ENCODE measurements around the gene ANKRD37. TPM values are rescaled to one million over a fixed set of nuclear protein-coding genes. Genes with fewer than 3 reads are reported as not detected.
A peak's percentile ranks its signal among the peaks of the same experiment; 100 is the strongest.

The ANKRD37 gene
- total RNA-seq (ENCODE audit: low replicate concordance): 12.5 and 16.3 TPM in 2 replicates

- H3K9me3 Mint-ChIP-seq: peaks cover 3% of the 10 kb centered on the region
- Histone ChIP-seq H3K79me2 (ENCODE audit: low read depth) (no peaks in the 10 kb centered on the region), H3K27ac (peak within 1 kb of the TSS; percentile 73), H3K4me2 (peak within 1 kb of the TSS; percentile 80), H3K9me3 (ENCODE audit: low read depth) (no peaks in the 10 kb centered on the region), H3K4me3 (peak within 1 kb of the TSS; percentile 44), H3F3A (ENCODE audit: low read depth) (peaks cover 38% of the 10 kb centered on the region), H3K9ac (no peak within 1 kb of the TSS), H3K36me3 (peaks cover 9% of the 10 kb centered on the region), H3K4me1 (peaks cover 12% of the 10 kb centered on the region), H4K20me1 (ENCODE audit: low read depth) (no peaks in the 10 kb centered on the region), H2AFZ (replicated peaks) (peak within 1 kb of the TSS; percentile 65), H3K27me3 (peaks cover 12% of the 10 kb centered on the region)
- DNase-seq (ENCODE audit: low spot score): no peak
- TF ChIP-seq EZH2phosphoT487 (IDR thresholded peaks at IDR 0.05) (no peak), CTCF (IDR thresholded peaks at IDR 0.05) (no peak), EZH2 (IDR thresholded peaks at IDR 0.05) (no peak)
- H3K36me3 Mint-ChIP-seq: peaks cover 7% of the 10 kb centered on the region
- H3K4me3 Mint-ChIP-seq: peak within 1 kb of the TSS; percentile 88
- peaks cover 22% of the 10 kb centered on the region for H3K4me1 Mint-ChIP-seq
- peak within 1 kb of the TSS; percentile 98 for H3K27ac Mint-ChIP-seq
- H3K27me3 Mint-ChIP-seq (ENCODE audit: insufficient read depth, low read depth): peaks cover 5% of the 10 kb centered on the region
Measured at GRCh38 chr4:185396724-185397385, at the start of gene ANKRD37. TSS of gene ANKRD37 (plus strand) at chr4:185396841. CDS start at chr4:185396924, 83 bp downstream.

GRCh38 chr4:185346975-185347601, 49.6 kb upstream of the ANKRD37 start:
- no peaks in the 10 kb centered on the region for H3K79me2 ChIP-seq (ENCODE audit: low read depth)
- no peaks in the 10 kb centered on the region for H4K20me1 ChIP-seq (ENCODE audit: low read depth)
- no peak overlapping the region for H3K4me3 ChIP-seq
- no peak overlapping the region for H3K27ac ChIP-seq
- H3K9me3 ChIP-seq (ENCODE audit: low read depth): no peaks in the 10 kb centered on the region
- no peak for DNase-seq (ENCODE audit: low spot score)
- no peak overlapping the region for H3K4me2 ChIP-seq
- H3K4me1 ChIP-seq: peaks cover 9% of the 10 kb centered on the region
- Mint-ChIP-seq H3K4me3 (no peak overlapping the region), H3K9me3 (no peaks in the 10 kb centered on the region), H3K27me3 (ENCODE audit: insufficient read depth, low read depth) (no peaks in the 10 kb centered on the region), H3K36me3 (peaks cover 40% of the 10 kb centered on the region), H3K27ac (peak overlapping the region; percentile 8), H3K4me1 (peaks cover 19% of the 10 kb centered on the region)
- H2AFZ ChIP-seq (replicated peaks): no peak overlapping the region
- no peak overlapping the region for H3K9ac ChIP-seq
- TF ChIP-seq EZH2phosphoT487 (IDR thresholded peaks at IDR 0.05) (no peak), CTCF (IDR thresholded peaks at IDR 0.05) (no peak), EZH2 (IDR thresholded peaks at IDR 0.05) (no peak)
- H3K27me3 ChIP-seq: no peaks in the 10 kb centered on the region
- peaks cover 14% of the 10 kb centered on the region for H3K36me3 ChIP-seq
- H3F3A ChIP-seq (ENCODE audit: low read depth): no peaks in the 10 kb centered on the region

GRCh38 chr4:185351691-185352090, 45.0 kb upstream of the ANKRD37 start:
- no peak for TF ChIP-seq CTCF (IDR thresholded peaks at IDR 0.05)
- no peak for TF ChIP-seq EZH2 (IDR thresholded peaks at IDR 0.05)
- no peak for TF ChIP-seq EZH2phosphoT487 (IDR thresholded peaks at IDR 0.05)
- Mint-ChIP-seq H3K36me3 (peaks cover 41% of the 10 kb centered on the region), H3K4me1 (peaks cover 19% of the 10 kb centered on the region), H3K4me3 (no peak overlapping the region), H3K27ac (no peak overlapping the region), H3K9me3 (no peaks in the 10 kb centered on the region), H3K27me3 (ENCODE audit: insufficient read depth, low read depth) (peaks cover 2% of the 10 kb centered on the region)
- DNase-seq (ENCODE audit: low spot score): no peak
- Histone ChIP-seq H3K9ac (no peak overlapping the region), H3K4me2 (no peak overlapping the region), H3K4me1 (peaks cover 9% of the 10 kb centered on the region), H3K27ac (no peak overlapping the region), H3F3A (ENCODE audit: low read depth) (no peaks in the 10 kb centered on the region), H3K36me3 (peaks cover 14% of the 10 kb centered on the region), H3K9me3 (ENCODE audit: low read depth) (no peaks in the 10 kb centered on the region), H2AFZ (replicated peaks) (no peak overlapping the region), H3K27me3 (no peaks in the 10 kb centered on the region), H3K4me3 (no peak overlapping the region), H3K79me2 (ENCODE audit: low read depth) (no peaks in the 10 kb centered on the region), H4K20me1 (ENCODE audit: low read depth) (no peaks in the 10 kb centered on the region)

All from neural progenitor cell (in vitro differentiated cells).